HG03432 (cell line): ENCODE data around the gene OR2J2.
"Not testable (repeated sequence)": the region's sequence is repeated elsewhere in the genome, so short reads cannot be mapped to it uniquely, and the experiment has no call there.

ENCODE experiments used
- ATAC-seq: cut with Tn5 transposase; IDR thresholded peaks from one replicate; pipeline ENCODE4 v1.9.1; 2021; ENCODE audit warnings: mild to moderate bottlenecking, moderate library complexity; ENCODE audit not compliant: unreplicated experiment

The OR2J2 gene

GRCh38 chr6:29170607-29171006 is at the start of gene OR2J2:
Gene OR2J2, plus strand, starts transcription at chr6:29170907. Its CDS starts 2,729 bp downstream, at chr6:29173636.
- not testable (repeated sequence) for ATAC-seq

DNA sequence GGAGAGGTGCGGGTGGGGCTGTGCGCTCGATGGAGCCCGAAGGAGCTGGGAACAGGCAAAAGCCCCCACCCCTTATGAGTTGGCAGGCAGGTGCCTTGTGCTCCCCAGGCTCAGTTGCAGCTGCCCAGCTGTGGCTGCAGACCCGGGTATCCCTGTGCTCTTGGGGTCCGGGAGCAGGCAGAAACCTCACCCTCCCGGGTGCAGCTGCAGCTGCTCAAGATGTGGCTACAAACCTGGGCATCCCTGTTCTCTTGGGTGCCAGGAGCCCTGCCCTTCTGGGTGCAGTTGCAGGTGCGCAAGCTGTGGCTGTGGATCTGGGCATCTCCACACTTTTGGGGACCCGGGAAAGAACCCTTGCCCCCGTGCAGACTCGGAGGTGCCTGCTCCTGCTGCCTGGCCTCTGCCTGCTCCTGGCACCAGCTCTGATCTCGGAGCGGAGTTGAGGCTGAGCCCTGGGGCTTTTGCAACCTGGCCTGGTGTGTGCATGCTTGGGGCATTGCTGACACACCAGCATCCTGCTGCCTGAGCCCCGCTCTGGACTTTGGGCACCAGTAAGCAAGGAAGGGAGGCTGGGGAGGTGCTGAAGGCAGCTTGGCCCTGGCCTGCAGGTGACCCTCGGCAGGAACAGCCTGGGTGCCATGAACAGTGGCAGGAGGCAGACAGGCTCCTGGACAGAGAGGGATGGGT is 41.2 kb upstream of the OR2J2 start:
- no peak for ATAC-seq

DNA sequence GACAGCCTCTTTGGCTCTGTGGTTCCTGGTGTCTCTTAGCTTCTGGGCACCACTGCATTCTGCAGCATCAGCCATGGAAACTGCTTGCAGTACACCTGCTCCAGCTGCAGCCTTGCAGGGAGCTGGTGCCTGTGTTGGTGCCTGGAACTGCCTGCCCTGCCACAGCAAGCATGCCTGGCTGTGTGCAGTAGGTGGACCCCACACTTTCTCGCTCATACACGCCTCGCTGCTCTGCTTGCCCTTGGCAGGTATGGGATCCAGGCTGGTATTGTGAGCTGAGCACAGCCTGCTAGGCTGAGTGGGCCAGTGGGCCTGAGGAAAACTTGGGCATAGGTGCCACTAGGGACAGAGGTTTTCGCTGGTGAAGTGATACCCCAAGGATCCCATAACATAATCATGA is 40.1 kb upstream of the OR2J2 start:
- no peak for ATAC-seq

DNA sequence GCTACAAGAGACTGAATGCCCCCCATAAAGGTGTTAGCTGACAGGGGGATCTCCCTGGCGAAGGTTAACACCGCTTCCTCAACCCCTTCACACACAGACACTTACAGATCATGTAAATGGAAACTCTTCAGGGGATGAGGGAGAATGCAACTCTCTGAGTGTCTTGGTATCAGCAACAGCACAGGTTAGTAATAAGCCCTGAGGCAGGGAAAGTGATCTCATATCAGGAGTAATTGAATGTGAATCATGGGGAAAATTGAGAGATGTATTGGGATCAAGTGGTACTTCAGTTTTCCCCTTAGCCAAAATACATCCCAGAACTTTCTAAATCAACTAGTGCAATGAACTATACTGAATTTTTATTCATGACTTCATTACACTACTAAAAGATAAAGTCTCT is 39.0 kb upstream of the OR2J2 start:
- ATAC-seq, result no peak

- ATAC-seq, result no peak
These were observed 33.0 kb upstream of the OR2J2 start for GRCh38 chr6:29137724-29138123.

GRCh38 chr6:29141606-29142005 is 29.1 kb upstream of the OR2J2 start:
- ATAC-seq, result no peak

GRCh38 chr6:29142309-29142708 is 28.4 kb upstream of the OR2J2 start:
- no peak for ATAC-seq

DNA sequence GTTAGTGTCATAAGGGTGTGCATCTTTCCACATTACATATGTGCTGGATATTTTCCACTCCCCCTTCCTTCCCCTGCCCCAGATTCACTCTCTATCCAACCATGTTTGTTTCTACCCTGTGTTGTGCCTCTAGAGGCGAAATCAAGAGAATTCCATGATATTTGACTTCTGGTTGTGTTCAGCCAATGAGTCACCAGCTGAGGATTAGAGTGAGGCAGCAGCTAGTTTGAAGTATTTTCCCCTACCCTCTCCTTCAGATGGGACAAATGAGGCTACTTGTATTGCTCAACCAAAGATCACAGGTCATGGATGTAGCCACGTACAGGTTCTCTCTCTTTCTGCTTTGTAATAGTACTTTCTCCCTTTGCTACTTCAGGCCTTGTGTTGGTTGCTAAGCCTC is 24.5 kb upstream of the OR2J2 start:
- ATAC-seq, result no peak

GRCh38 chr6:29147074-29147473 is 23.6 kb upstream of the OR2J2 start:
- no peak for ATAC-seq

DNA sequence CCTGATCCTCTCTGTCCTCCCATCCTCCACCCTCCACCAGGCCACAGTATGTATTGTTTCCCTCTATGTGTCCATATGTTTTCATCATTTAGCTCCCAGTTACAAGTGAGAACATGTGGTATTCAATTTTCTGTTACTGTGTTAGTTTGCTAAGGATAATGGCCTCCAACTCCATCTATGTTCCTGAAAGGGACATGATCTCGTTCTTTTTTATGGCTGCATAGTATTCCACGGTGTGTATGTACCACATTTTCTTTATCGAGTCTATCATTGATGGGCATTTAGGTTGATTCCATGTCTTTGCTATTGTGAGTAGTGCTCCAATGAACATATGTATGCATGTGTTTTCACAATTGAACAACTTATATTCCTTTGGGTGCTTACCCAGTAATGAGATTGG is 21.3 kb upstream of the OR2J2 start:
- not testable (repeated sequence) for ATAC-seq

- ATAC-seq, result no peak
These were observed 17.6 kb upstream of the OR2J2 start for GRCh38 chr6:29153083-29153482.

DNA sequence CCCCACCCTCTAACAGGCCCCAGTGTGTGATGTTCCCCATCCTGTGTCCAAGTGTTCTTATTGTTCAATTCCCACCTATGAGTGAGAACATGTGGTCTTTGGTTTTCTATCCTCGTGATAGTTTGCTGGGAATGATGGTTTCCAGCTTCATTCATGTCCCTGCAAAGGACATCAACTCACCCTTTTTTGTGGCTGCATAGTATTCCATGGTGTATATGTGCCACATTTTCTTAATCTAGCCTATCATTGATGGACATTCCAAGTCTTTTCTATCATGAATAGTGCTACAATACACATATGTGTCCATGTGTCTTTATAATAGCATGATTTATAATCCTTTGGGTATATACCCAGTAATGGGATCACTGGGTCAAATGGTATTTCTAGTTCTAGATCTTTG is 15.5 kb upstream of the OR2J2 start:
- ATAC-seq, result not testable (repeated sequence)

DNA sequence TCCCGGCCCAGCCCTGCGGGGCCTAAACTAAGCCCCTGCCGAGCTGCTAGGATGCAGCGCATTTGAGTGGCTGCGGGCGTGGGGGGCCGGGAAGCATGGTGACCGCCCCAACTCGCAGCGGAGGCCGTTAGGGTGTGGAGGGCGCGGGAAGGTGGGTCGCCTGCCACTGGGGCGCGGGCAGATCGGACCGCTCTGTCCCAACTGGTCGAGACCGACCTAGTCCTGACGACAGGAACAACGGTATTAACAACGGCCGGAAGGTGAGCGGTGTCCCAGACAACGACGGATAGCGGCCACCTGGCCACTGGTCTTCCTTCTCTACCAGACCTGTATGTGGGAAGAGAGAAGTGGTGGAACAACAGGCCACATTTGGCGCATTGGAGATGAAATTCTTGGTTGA is 10.8 kb upstream of the OR2J2 start:
- ATAC-seq, result not testable (repeated sequence)

DNA sequence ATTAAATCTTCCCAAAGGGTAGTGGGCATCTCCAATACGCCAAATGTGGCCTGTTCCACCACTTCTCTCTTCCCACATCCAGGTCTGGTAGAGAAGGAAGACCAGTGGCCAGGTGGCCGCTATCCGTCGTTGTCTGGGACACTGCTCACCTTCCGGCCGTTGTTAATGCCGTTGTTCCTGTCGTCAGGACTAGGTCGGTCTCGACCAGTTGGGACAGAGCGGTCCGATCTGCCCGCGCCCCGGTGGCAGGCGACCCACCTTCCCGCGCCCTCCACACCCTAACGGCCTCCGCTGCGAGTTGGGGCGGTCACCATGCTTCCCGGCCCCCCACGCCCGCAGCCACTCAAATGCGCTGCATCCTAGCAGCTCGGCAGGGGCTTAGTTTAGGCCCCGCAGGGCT is 5.1 kb upstream of the OR2J2 start:
- not testable (repeated sequence) for ATAC-seq

GRCh38 chr6:29171736-29172135 is 1.0 kb downstream of the OR2J2 start:
- no peak for ATAC-seq

DNA sequence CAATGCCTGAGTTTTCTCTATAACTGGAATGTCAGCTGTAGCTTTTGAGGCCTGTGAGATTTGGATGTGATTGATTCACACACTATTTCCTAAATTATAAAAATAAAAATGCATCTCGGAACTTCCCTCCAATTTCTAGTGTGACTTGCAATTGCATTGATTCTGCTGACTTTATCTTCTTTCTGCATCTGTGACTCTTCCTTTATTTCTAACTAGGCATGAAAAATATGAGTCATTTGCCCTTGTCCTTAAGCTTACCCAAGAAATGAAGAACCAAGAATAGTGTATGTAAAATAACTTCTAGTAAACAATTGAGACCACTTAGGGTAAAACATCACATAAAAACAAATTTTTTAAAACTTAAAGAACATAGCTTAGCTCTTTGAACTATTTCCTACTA is 12.9 kb downstream of the OR2J2 start:
- ATAC-seq, result no peak

DNA sequence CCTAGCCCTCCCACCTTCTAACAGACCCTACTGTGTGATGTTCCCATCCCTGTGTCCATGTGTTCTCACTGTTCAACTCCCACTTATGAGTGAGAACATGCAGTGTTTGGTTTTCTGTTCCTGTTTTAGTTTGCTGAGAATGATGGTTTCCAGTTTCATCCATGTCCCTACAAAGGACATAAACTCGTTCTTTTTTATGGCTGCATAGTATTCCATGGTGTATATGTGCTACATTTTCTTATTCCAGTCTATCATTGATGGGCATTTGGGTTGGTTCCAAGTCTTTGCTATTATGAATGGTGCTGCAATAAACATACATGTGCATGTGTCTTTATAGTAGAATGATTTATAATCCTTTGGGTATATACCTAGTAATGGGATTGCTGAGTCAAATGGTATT is 18.0 kb downstream of the OR2J2 start:
- ATAC-seq, result not testable (repeated sequence)

GRCh38 chr6:29200767-29201662 is 30.3 kb downstream of the OR2J2 start:
- no peak for ATAC-seq

- no peak for ATAC-seq
These were observed 31.3 kb downstream of the OR2J2 start for GRCh38 chr6:29201966-29202365.

GRCh38 chr6:29211488-29211887 is 40.8 kb downstream of the OR2J2 start:
- no peak for ATAC-seq

- ATAC-seq, result no peak
These were observed 45.8 kb downstream of the OR2J2 start for GRCh38 chr6:29216528-29216927.

DNA sequence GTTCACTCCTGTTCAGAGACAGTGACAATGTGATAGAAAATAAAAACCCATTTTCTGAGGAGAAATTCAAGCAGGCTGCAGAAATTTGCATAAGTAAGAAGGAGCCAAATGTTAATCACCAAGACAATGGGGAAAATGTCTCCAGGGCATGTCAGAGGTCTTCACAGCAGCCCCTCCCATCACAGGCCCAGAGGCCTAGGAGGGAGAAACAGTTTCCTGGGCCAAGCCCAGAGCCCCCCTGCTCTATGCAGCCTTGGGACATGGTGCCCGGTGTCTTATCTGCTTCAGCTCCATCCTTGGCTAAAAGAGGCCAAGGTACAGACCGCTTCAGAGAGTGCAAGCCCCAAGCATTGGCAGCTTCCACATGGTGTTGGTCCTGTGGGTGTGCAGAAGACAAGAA is 46.5 kb downstream of the OR2J2 start:
- not testable (repeated sequence) for ATAC-seq
